GM06990 (cell line): ENCODE results near the gene CNTN5.

Source experiments
- DNase-seq: peaks from one replicate; pipeline ENCODE4 v3.0.0-alpha.2; 2011; ENCODE audit not compliant: insufficient read length; ENCODE audit errors: extremely low read depth
- H3K27me3 ChIP-seq: replicated peaks from 2 replicates; pipeline ENCODE4 v1.6.0; 2011; ENCODE audit warnings: low read length; ENCODE audit not compliant: control insufficient read depth, insufficient read depth
- H3K36me3 ChIP-seq: 2 replicates; pipeline ENCODE4 v1.5.1; 2011; ENCODE audit warnings: low read length; ENCODE audit not compliant: control insufficient read depth, insufficient read depth
- H3K4me3 ChIP-seq: replicated peaks from 2 replicates; pipeline ENCODE4 v1.5.1; 2011; ENCODE audit warnings: low read depth, mild to moderate bottlenecking, control low read depth, low read length
- CTCF ChIP-seq: IDR thresholded peaks from 2 replicates; pipeline ENCODE4 v1.5.1; 2011; ENCODE audit warnings: low read length, control low read depth, mild to moderate bottlenecking, inconsistent platforms; ENCODE audit not compliant: insufficient read depth, poor library complexity, severe bottlenecking

The CNTN5 gene

GRCh38 chr11:99631618-99632017 lies 610.9 kb downstream of the CNTN5 start:
- Histone ChIP-seq H3K4me3 (no peak overlapping the region), H3K36me3 (no peaks in the 10 kb centered on the region), H3K27me3 (no peaks in the 10 kb centered on the region)
- TF ChIP-seq CTCF, result no peak
- no peak for DNase-seq

GRCh38 chr11:99632969-99633368 lies 612.2 kb downstream of the CNTN5 start:
- Histone ChIP-seq H3K27me3 (no peaks in the 10 kb centered on the region), H3K36me3 (no peaks in the 10 kb centered on the region), H3K4me3 (no peak overlapping the region)
- TF ChIP-seq CTCF, result no peak
- no peak for DNase-seq

GRCh38 chr11:99634581-99634980 lies 613.8 kb downstream of the CNTN5 start:
- no peak overlapping the region for H3K4me3 ChIP-seq
- H3K36me3 ChIP-seq, result no peaks in the 10 kb centered on the region
- H3K27me3 ChIP-seq, result no peaks in the 10 kb centered on the region
- DNase-seq, result no peak
- TF ChIP-seq CTCF, result no peak

DNA sequence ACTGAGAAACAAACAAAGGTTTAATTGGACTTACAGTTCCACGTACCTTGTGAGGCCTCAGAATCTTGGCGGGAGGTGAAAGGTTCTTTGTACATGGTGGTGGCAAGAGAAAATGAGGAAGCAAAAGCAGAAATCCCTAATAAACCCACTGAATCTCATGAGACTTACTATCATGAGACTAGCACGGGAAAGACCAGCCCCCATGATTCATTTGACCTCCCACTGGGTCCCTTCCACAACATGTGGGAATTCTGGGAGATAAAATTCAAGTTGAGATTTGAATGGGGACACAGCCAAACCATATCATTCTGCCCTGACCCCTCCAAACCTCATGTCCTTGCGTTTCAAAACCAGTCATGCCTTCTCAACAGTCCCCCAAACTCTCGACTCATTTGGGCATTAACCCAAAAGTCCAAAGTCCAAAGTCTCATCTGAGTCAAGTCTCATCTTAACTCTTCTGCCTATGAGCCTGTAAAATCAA lies 617.4 kb downstream of the CNTN5 start:
- no peaks in the 10 kb centered on the region for H3K36me3 ChIP-seq
- no peak for TF ChIP-seq CTCF
- DNase-seq, result no peak
- H3K4me3 ChIP-seq, result no peak overlapping the region
- no peaks in the 10 kb centered on the region for H3K27me3 ChIP-seq

GRCh38 chr11:99640671-99641070 lies 619.9 kb downstream of the CNTN5 start:
- H3K27me3 ChIP-seq, result no peaks in the 10 kb centered on the region
- no peaks in the 10 kb centered on the region for H3K36me3 ChIP-seq
- DNase-seq, result no peak
- TF ChIP-seq CTCF, result no peak
- no peak overlapping the region for H3K4me3 ChIP-seq

- Histone ChIP-seq H3K27me3 (no peaks in the 10 kb centered on the region), H3K4me3 (no peak overlapping the region), H3K36me3 (no peaks in the 10 kb centered on the region)
- no peak for TF ChIP-seq CTCF
- no peak for DNase-seq
Observed at GRCh38 chr11:99645934-99646333, 625.2 kb downstream of the CNTN5 start.
